ENCODE measurements around the gene MRPL4.
"Not testable (repeated sequence)": the region's sequence is repeated elsewhere in the genome, so short reads cannot be mapped to it uniquely, and the experiment has no call there.

MRPL4 gene

DNA sequence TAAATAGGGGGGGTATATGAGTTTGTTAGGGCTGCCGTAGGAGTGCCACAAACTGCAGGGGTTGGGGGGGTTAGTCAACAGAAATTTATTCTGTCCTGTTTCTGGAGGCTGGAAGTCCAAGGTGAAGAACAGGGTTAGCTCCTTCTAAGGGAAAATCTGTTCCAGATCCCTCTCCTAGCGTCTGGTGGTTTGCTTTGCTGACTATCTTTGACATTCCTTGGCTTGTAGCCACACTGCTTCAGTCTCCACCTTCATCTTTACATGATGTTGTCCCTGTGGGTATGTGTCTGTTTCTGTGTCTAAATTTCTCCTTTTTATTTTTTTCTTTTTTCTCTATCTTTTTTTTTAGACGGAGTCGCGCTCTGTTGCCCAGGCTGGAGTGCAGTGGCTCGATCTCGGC is 10.8 kb downstream of the MRPL4 start:
- DNase-seq (ENCODE audit: low spot score): no peak

GRCh38 chr19:10266706-10267105 is 14.7 kb downstream of the MRPL4 start:
- DNase-seq (ENCODE audit: low spot score): no peak

DNA sequence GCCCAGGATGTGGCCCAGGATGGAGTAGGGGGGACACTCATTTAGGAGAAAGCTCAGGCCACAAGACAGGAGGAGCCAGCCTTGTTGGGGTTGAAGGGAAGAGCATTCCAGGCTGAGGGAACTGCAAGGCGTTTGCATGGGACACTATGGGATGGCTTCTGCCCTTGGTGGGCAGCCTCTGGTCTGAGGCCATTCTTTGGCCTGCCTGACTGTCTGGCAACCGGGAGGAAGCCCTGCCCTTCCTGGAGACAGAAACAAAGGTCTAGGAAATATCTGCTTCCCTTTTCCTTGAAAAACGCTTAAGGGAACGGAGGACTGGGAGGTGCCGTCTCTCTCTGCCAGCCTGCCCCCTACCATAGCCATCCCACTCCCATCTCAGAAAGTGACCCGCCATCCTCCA is 16.1 kb downstream of the MRPL4 start:
- DNase-seq (ENCODE audit: low spot score): no peak

DNA sequence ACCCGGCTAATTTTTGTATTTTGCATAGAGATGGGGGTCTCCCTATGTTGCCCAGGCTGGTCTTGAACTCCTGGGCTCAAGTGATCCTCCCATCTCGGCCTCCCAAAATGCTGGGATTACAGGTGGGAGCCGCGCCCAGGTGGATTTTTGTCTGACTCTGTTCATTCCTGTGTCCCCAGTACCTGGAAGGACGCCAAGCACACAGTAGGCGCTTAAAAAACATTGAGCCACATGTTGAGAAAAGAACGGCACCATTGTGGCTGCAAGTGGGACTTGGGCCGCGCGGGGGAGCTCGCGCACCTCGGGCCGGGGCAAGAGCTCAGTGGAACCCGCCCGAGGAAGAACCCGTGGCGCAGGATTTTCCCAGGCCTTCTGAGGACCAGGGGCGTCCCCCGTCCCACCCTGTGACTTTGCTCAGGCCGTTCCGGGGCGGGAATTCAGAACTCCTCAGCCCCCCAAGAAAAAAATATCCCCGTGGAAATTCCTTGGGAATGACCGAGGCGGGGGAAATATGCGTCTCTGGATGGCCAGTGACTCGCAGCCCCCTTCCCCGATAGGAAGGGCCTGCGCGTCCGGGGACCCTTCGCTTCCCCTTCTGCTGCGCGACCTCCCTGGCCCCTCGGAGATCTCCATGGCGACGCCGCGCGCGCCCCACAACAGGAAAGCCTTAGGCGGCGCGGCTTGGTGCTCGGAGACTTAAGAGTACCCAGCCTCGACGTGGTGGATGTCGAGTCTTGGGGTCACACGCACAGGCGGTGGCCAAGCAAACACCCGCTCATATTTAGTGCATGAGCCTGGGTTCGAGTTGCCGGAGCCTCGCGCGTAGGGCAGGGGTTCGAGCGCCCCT is 17.5 kb downstream of the MRPL4 start:
- peak; percentile 93 for DNase-seq (ENCODE audit: low spot score)

DNA sequence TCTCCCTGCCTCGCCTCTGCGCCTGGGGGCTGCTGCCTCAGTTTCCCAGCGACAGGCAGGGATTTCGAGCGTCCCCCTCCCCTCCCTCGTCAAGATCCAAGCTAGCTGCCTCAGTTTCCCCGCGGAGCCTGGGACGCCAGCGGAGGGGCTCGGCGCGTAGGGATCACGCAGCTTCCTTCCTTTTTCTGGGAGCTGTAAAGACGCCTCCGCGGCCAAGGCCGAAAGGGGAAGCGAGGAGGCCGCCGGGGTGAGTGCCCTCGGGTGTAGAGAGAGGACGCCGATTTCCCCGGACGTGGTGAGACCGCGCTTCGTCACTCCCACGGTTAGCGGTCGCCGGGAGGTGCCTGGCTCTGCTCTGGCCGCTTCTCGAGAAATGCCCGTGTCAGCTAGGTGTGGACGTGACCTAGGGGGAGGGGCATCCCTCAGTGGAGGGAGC is 18.2 kb downstream of the MRPL4 start:
- no peak for DNase-seq (ENCODE audit: low spot score)

- no peak for DNase-seq (ENCODE audit: low spot score)
Measured at GRCh38 chr19:10270616-10271394, 18.8 kb downstream of the MRPL4 start, which contains the start of gene ICAM1. ICAM1 (plus strand) TSS chr19:10271120; CDS start chr19:10271160, 40 bp downstream.

GRCh38 chr19:10271543-10272086 is 19.6 kb downstream of the MRPL4 start:
- DNase-seq (ENCODE audit: low spot score): no peak

DNA sequence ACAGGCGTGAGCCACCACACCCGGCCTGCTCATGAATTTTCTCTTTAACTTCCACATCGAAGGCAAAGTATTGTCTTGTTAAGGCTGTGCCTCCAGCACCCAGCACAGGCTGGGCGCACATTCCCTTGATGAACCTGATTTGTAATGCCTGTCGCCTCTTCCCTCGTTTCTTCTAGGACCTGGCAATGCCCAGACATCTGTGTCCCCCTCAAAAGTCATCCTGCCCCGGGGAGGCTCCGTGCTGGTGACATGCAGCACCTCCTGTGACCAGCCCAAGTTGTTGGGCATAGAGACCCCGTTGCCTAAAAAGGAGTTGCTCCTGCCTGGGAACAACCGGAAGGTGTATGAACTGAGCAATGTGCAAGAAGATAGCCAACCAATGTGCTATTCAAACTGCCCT is 22.6 kb downstream of the MRPL4 start:
- no peak for DNase-seq (ENCODE audit: low spot score)

- no peak for DNase-seq (ENCODE audit: low spot score)
Measured at GRCh38 chr19:10277795-10278589, 26.0 kb downstream of the MRPL4 start.

GRCh38 chr19:10278935-10279334 is 26.9 kb downstream of the MRPL4 start:
- DNase-seq (ENCODE audit: low spot score): no peak

- DNase-seq (ENCODE audit: low spot score): no peak
Measured at GRCh38 chr19:10279737-10280442, 27.9 kb downstream of the MRPL4 start.

GRCh38 chr19:10282043-10282442 is 30.0 kb downstream of the MRPL4 start:
- not testable (repeated sequence) for DNase-seq (ENCODE audit: low spot score)

GRCh38 chr19:10283301-10284064 is 31.5 kb downstream of the MRPL4 start:
- no peak for DNase-seq (ENCODE audit: low spot score)

GRCh38 chr19:10284065-10284959 is 32.3 kb downstream of the MRPL4 start:
- DNase-seq (ENCODE audit: low spot score): no peak

DNA sequence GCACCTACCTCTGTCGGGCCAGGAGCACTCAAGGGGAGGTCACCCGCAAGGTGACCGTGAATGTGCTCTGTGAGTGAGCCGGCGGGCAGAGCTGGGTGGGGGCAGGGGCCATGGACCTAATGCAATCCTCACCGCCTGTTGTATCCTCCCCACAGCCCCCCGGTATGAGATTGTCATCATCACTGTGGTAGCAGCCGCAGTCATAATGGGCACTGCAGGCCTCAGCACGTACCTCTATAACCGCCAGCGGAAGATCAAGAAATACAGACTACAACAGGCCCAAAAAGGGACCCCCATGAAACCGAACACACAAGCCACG is 32.9 kb downstream of the MRPL4 start:
- DNase-seq (ENCODE audit: low spot score): no peak

DNA sequence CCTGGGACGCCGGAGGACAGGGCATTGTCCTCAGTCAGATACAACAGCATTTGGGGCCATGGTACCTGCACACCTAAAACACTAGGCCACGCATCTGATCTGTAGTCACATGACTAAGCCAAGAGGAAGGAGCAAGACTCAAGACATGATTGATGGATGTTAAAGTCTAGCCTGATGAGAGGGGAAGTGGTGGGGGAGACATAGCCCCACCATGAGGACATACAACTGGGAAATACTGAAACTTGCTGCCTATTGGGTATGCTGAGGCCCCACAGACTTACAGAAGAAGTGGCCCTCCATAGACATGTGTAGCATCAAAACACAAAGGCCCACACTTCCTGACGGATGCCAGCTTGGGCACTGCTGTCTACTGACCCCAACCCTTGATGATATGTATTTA is 33.4 kb downstream of the MRPL4 start:
- no peak for DNase-seq (ENCODE audit: low spot score)

GRCh38 chr19:10286803-10287737 is 35.1 kb downstream of the MRPL4 start, which contains the start of gene ICAM4:
ICAM4 (plus strand) TSS chr19:10286955; CDS start chr19:10287013, 58 bp downstream.
- DNase-seq (ENCODE audit: low spot score): no peak

- DNase-seq (ENCODE audit: low spot score): peak; percentile 93
Measured at GRCh38 chr19:10288662-10289166, 36.7 kb downstream of the MRPL4 start.
